ENCODE results near the gene ACTMAP. TPM values are rescaled to one million over a fixed set of nuclear protein-coding genes. Genes with fewer than 3 reads are reported as not detected.
A peak's percentile ranks its signal among the peaks of the same experiment; 100 is the strongest.

ACTMAP gene
- total and polyA plus RNA-seq, 11 donors = 4.2 to 11.1 (median 8.1) TPM

- H3K36me3 ChIP-seq = peaks cover 0 to 66% (median 56%) of the 10 kb centered on the region in 9 donors
These were observed 11.0 kb downstream of the ACTMAP start for GRCh38 chr19:40739030-40739839.

GRCh38 chr19:40737102-40737644 lies 13.1 kb downstream of the ACTMAP start:
- H3K4me3 ChIP-seq = no peak overlapping the region
- TF ChIP-seq CTCF (IDR thresholded peaks at IDR 0.05) (no peak), POLR2A (IDR thresholded peaks at IDR 0.05) (no peak)
- 57 to 79% (median 74%) methylated on average over 5 to 9 of the region's 9 CpGs for WGBS, 4 donors
- H3K36me3 ChIP-seq = peaks cover 2 to 87% (median 77%) of the 10 kb centered on the region in 9 donors
- H3K4me1 ChIP-seq = peaks cover 0 to 25% (median 13%) of the 10 kb centered on the region in 12 donors
- DNase-seq (peak in 1 of 5 donors; percentile 58), ATAC-seq (peak; percentile 24 to 65 (median 54))
- H3K9me3 ChIP-seq = no peaks in the 10 kb centered on the region
- H3K27ac ChIP-seq = peak overlapping the region in 4 of 12 donors; percentile 9 to 56 (median 20)
- intact Hi-C loops (cut with DNase I) = loop anchor here in 1 of 10 donors (5.0 kb wide), 1 partner anchor 65 kb away; no protein-coding TSS in a partner anchor
- no peaks in the 10 kb centered on the region for H3K27me3 ChIP-seq

More at GRCh38 chr19:40739030-40739839, 11.0 kb downstream of the ACTMAP start:
- WGBS, 4 donors = 85 to 87% (median 86%) methylated on average over 21 to 22 of the region's 22 CpGs
- intact Hi-C loops (cut with DNase I) = loop anchor here in 1 of 10 donors (5.0 kb wide), 1 partner anchor 67 kb away; no protein-coding TSS in a partner anchor
- ATAC-seq = no peak
- TF ChIP-seq CTCF (IDR thresholded peaks at IDR 0.05) (no peak), POLR2A (IDR thresholded peaks at IDR 0.05) (no peak)
- DNase-seq = no peak
- H3K9me3 ChIP-seq = no peaks in the 10 kb centered on the region
- H3K27me3 ChIP-seq = no peaks in the 10 kb centered on the region
- H3K4me3 ChIP-seq = no peak overlapping the region
- no peak overlapping the region for H3K27ac ChIP-seq
- peaks cover 0 to 25% (median 13%) of the 10 kb centered on the region in 12 donors for H3K4me1 ChIP-seq

- H3K4me1 ChIP-seq = peaks cover 0 to 24% (median 13%) of the 10 kb centered on the region in 12 donors
- TF ChIP-seq POLR2A (IDR thresholded peaks at IDR 0.05) = no peak
- no peak for TF ChIP-seq CTCF (IDR thresholded peaks at IDR 0.05)
- DNase-seq (no peak), ATAC-seq (no peak)
- no peaks in the 10 kb centered on the region for H3K9me3 ChIP-seq
- H3K4me3 ChIP-seq = no peak overlapping the region
- H3K27me3 ChIP-seq = no peaks in the 10 kb centered on the region
- H3K27ac ChIP-seq = peak overlapping the region in 4 of 12 donors; percentile 9 to 56 (median 20)
- intact Hi-C loops (cut with DNase I) = loop anchor here in 1 of 10 donors (5.0 kb wide), 1 partner anchor 64 kb away; no protein-coding TSS in a partner anchor
- 87 to 94% (median 91%) methylated on average over 8 to 9 of the region's 9 CpGs for WGBS, 4 donors
- H3K36me3 ChIP-seq = peaks cover 2 to 92% (median 82%) of the 10 kb centered on the region in 9 donors
These were observed 13.6 kb downstream of the ACTMAP start for GRCh38 chr19:40736661-40737060.

Measured in heart left ventricle (tissue), 16 donors.